ENCODE results near the gene C6orf118. TPM values are rescaled to one million over a fixed set of nuclear protein-coding genes. Genes with fewer than 3 reads are reported as not detected.

Gene C6orf118
- total and polyA plus RNA-seq, 7 donors = not detected

DNA sequence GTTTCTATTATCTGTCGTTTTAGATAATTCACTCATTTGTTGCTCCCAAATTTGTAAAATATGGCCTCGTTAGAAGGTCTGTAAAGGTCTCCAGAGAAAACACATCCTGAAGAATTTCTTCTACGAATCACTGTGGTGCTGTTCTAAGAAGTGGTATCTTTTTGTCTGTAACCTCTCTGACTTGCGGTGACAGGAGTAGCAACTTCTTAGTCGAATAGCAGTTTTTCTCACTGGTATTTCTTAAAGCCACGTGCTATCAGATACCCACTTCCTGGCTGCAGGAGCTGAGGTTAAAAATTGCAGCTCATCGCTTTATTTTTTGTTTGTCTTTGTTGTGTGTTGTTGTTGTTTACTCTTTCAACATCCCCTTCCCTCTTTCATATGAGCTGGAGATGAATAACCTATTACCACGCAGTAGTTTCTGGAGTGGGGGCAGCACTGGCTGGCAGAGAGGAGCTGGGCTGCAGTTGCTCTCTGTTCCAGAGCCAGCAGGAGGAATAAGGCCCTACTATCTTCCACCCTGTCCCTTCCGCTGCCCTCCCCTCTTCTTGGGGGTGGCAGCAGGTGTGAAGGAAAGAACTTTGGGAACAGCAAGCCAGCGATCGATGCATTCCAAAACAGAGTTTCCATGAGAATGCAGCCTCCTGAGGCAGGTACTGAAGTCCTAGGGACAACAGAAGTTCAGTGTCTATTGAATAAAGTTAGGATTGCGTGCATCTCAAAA, 64.7 kb downstream of the C6orf118 start:
- no peak for DNase-seq
- intact Hi-C loops (cut with DNase I) = no loop called here
- H3K4me1 ChIP-seq = no peaks in the 10 kb centered on the region
- 70 to 79% methylated on average over 12 of the region's 12 CpGs for WGBS, 2 donors
- H3K36me3 ChIP-seq = no peaks in the 10 kb centered on the region
- TF ChIP-seq POLR2AphosphoS5 (IDR thresholded peaks at IDR 0.05) (no peak), POLR2A (IDR thresholded peaks at IDR 0.05) (no peak), EP300 (IDR thresholded peaks at IDR 0.05) (no peak), CTCF (IDR thresholded peaks at IDR 0.05) (no peak)
- peaks cover 0 to under 1% (median 0%) of the 10 kb centered on the region in 4 donors for H3K9me3 ChIP-seq
- H3K27ac ChIP-seq = no peak overlapping the region
- H3K27me3 ChIP-seq = no peaks in the 10 kb centered on the region
- no peak overlapping the region for H3K4me3 ChIP-seq

GRCh38 chr6:165243801-165244200, 65.6 kb downstream of the C6orf118 start:
- Histone ChIP-seq H3K27me3 (no peaks in the 10 kb centered on the region), H3K4me3 (no peak overlapping the region), H3K36me3 (no peaks in the 10 kb centered on the region), H3K4me1 (no peaks in the 10 kb centered on the region), H3K27ac (no peak overlapping the region), H3K9me3 (no peaks in the 10 kb centered on the region)
- WGBS, 2 donors = 61 to 73% methylated on average over 5 of the region's 5 CpGs
- intact Hi-C loops (cut with DNase I) = no loop called here
- DNase-seq = no peak
- TF ChIP-seq POLR2A (IDR thresholded peaks at IDR 0.05) (no peak), EP300 (IDR thresholded peaks at IDR 0.05) (no peak), POLR2AphosphoS5 (IDR thresholded peaks at IDR 0.05) (no peak), CTCF (IDR thresholded peaks at IDR 0.05) (no peak)

GRCh38 chr6:165236326-165236725, 73.1 kb downstream of the C6orf118 start:
- TF ChIP-seq POLR2AphosphoS5 (IDR thresholded peaks at IDR 0.05) (no peak), CTCF (IDR thresholded peaks at IDR 0.05) (no peak), EP300 (IDR thresholded peaks at IDR 0.05) (no peak), POLR2A (IDR thresholded peaks at IDR 0.05) (no peak)
- Histone ChIP-seq H3K4me1 (no peaks in the 10 kb centered on the region), H3K4me3 (no peak overlapping the region), H3K27ac (no peak overlapping the region), H3K36me3 (no peaks in the 10 kb centered on the region), H3K27me3 (no peaks in the 10 kb centered on the region), H3K9me3 (peaks cover 0 to 5% (median 0%) of the 10 kb centered on the region in 4 donors)
- 56 to 89% methylated on average over 1 of the region's 1 CpG for WGBS, 2 donors
- DNase-seq = no peak
- intact Hi-C loops (cut with DNase I) = no loop called here

DNA sequence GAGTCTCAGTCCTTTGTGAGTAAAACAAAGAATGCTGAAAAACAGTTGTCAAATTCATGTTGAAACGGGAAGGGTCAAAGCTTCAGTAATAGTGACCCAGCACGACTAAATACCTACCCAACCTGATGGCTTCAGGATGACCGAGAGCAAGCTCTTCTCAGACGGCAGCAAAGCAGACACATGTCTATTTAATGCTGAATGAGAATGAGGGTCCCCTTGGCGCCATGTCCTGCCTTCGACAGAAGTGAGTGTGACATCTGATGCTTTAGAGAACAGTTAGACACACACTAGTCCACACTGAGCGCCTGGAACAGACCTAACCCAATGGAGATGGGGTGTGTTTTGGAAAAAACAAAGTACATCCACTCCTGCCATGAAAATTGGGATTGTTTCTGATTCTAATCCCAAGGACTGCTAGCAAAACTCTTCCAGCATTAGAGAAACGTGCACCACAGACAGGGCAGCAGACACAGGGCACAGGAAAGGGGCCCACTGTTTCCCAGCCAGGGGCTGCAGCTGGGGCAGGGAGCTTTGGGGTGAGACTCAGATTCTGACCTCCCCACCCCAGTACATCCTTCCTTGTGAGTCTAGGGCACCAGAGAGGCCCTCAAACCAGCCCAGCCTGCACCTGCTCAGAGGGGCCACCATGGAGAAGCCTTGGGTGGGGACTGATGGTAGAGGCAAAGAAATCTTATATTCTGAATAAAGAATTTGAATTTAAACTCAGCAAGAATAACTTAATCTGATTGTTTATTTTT, 76.5 kb downstream of the C6orf118 start:
- TF ChIP-seq POLR2A (IDR thresholded peaks at IDR 0.05) (no peak), POLR2AphosphoS5 (IDR thresholded peaks at IDR 0.05) (no peak), CTCF (IDR thresholded peaks at IDR 0.05) (no peak), EP300 (IDR thresholded peaks at IDR 0.05) (no peak)

More for the DNA sequence above, 76.5 kb downstream of the C6orf118 start:
- Histone ChIP-seq H3K36me3 (no peaks in the 10 kb centered on the region), H3K9me3 (peaks cover 0 to 8% (median 0%) of the 10 kb centered on the region in 4 donors), H3K4me3 (no peak overlapping the region), H3K4me1 (no peaks in the 10 kb centered on the region), H3K27me3 (no peaks in the 10 kb centered on the region), H3K27ac (no peak overlapping the region)
- intact Hi-C loops (cut with DNase I) = no loop called here
- WGBS, 2 donors = 65 to 71% methylated on average over 8 of the region's 8 CpGs
- no peak for DNase-seq

All from sigmoid colon (tissue), 7 donors.